Measurements from ENCODE around the gene KRT25. TPM values are rescaled to one million over a fixed set of nuclear protein-coding genes. Genes with fewer than 3 reads are reported as not detected.

The KRT25 gene
- total RNA-seq, 2 donors from 2014 or later, result not detected

DNA sequence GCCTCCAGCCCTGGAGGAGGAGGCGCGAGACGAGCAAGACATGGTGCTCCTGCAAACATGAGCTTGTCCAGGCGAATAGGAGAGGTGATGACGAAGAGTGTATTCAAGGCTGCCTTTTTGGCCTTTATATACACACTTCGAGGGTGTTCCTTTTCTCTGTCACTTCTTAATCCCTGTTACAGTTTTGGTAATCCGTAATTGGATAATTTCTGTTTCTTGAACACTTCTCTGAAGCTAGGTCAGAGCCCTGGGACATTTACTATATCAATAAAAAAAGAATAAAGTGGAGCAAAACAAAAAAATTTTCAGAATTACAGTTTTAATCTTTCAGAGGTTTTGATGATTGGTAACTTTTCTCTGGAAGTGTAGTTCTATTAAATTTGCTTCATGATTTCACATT is 51.5 kb downstream of the KRT25 start, which contains the start of gene KRT24:
Gene KRT24, minus strand, starts transcription at position 101 of the 400 bp plus-strand sequence. Its CDS starts 59 bp downstream, at position 42.
- intact Hi-C loops (cut with DNase I, micrococcal nuclease), result no loop called here
- ATAC-seq, result no peak

GRCh38 chr17:40702271-40702670 is 52.9 kb downstream of the KRT25 start:
- no peak for ATAC-seq
- intact Hi-C loops (cut with DNase I, micrococcal nuclease), result no loop called here

More for the DNA sequence above, 51.5 kb downstream of the KRT25 start, which contains the start of gene KRT24:
- no peak for DNase-seq

DNA sequence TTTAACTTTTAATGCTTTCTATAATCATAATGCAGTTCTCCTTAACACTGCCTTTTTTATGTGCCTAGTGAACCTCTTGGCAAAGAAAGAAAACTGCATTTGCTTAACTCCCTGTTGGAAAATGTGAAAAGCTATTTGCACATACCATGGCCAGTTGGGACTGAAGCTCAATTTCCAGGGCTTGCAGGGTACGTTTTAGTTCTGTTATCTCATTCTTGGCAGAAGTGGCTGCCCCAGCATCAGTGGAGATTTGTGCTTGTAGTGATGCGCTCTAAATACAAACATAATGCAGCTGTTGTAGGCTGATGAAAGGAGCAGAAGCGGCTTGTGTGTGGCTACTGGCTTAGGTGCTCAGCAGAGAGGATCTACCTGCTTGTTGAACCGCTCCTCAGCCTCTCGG is 55.3 kb downstream of the KRT25 start:
- no peak for DNase-seq

More at GRCh38 chr17:40702271-40702670, 52.9 kb downstream of the KRT25 start:
- no peak for DNase-seq

GRCh38 chr17:40699371-40699770 is 55.8 kb downstream of the KRT25 start:
- DNase-seq (no peak), ATAC-seq (no peak)
- intact Hi-C loops (cut with DNase I, micrococcal nuclease), result no loop called here

More for the DNA sequence above, 55.3 kb downstream of the KRT25 start:
- ATAC-seq, result no peak
- intact Hi-C loops (cut with DNase I, micrococcal nuclease), result no loop called here

Other genes starting within 250 kb of the KRT25 start
- gene CCR7, start 189.9 kb downstream of the KRT25 start, total RNA-seq, result under 1 TPM; 0.31 to 0.95 TPM
- gene SMARCE1, start 107.5 kb downstream of the KRT25 start, total RNA-seq, result 10 to 100 TPM; 74.5 to 76.4 TPM
- under 1 TPM; 0.27 to 0.67 TPM for gene KRT222, start 90.2 kb downstream of the KRT25 start, total RNA-seq
- gene KRT24, start 51.6 kb downstream of the KRT25 start, total RNA-seq, result 1 to 10 TPM in 1 of 2 donors, under 1 TPM in 1; 0.46 to 1.3 TPM
- not detected for gene KRT26, start 16.9 kb upstream of the KRT25 start, total RNA-seq
- under 1 TPM in 1 of 2 donors, not detected in 1; 0.36 TPM for gene KRT27, start 27.2 kb upstream of the KRT25 start, total RNA-seq
- not detected for gene KRT28, start 44.6 kb upstream of the KRT25 start, total RNA-seq
- gene KRT10, start 67.3 kb upstream of the KRT25 start, total RNA-seq, result 10 to 100 TPM; 25.1 to 38.9 TPM
- gene KRT12, start 111.9 kb upstream of the KRT25 start, total RNA-seq, result 1 to 10 TPM; 1.2 to 3.9 TPM
- gene KRT20, start 129.9 kb upstream of the KRT25 start, total RNA-seq, result 1,000 to 10,000 TPM; 1,413 to 1,967 TPM
- gene KRT23, start 182.3 kb upstream of the KRT25 start, total RNA-seq, result under 1 TPM in 1 of 2 donors, not detected in 1; 0.28 TPM
- gene KRT39, start 211.6 kb upstream of the KRT25 start, total RNA-seq, result not detected
- under 1 TPM; 0.21 to 0.39 TPM for gene KRT40, start 229.0 kb upstream of the KRT25 start, total RNA-seq
- gene KRTAP3-3, start 238.8 kb upstream of the KRT25 start, total RNA-seq, result not detected
- not detected for gene KRTAP3-2, start 244.6 kb upstream of the KRT25 start, total RNA-seq